HL-60 (cell line): ENCODE measurements around the gene RAB3C.

ENCODE experiments used
- DNase-seq, 2 experiments: peaks; one replicate each; pipeline ENCODE4 v3.0.0-alpha.2; 2010 to 2020; ENCODE audit warnings: low read depth in 1 of 2, low spot score in 1 of 2
- H3K27ac ChIP-seq: fragments of 250-450 bp; sonication (Bioruptor Pico); replicated peaks from 2 replicates; pipeline ENCODE4 v1.5.1; 2020; ENCODE audit warnings: mild to moderate bottlenecking, moderate library complexity
- H3K27me3 ChIP-seq: fragments of 250-450 bp; sonication (Bioruptor Pico); 2 replicates; pipeline ENCODE4 v1.5.1; 2021; ENCODE audit warnings: mild to moderate bottlenecking, moderate library complexity; ENCODE audit not compliant: insufficient read depth, poor library complexity, severe bottlenecking
- H3K4me3 ChIP-seq: replicated peaks from 2 replicates; pipeline ENCODE4 v1.5.1; 2011; ENCODE audit warnings: mild to moderate bottlenecking, control low read depth, low read length; ENCODE audit not compliant: insufficient read depth
- POLR2AphosphoS5 ChIP-seq: IDR thresholded peaks from 2 replicates; pipeline ENCODE4 v1.6.1; 2012; ENCODE audit warnings: low read depth
- TF ChIP-seq, protein P1 (sequence below): IDR thresholded peaks from one replicate; pipeline ENCODE4 v1.5.1; 2011; ENCODE audit warnings: low read length, control low read depth, inconsistent platforms; ENCODE audit not compliant: insufficient read depth

RAB3C gene

DNA sequence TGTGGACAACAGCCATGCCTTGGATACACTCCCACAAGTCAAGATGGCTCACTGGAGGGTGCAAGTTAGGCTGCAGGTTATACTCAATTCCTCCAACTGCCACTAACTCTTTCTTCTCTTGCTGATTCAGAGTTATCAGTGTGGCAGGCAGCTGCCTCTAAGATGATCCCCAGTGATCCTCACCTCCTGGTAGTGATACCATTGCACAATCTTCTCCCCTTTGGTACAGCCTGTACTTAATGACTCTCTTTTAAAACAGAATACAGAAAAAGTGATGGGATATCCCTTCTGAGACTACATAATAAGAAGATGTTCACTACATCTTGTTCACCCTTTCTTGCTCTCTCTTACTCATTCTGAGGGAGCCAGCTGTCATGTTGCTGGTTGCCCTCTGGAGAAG lies 323.1 kb downstream of the RAB3C start:
- DNase-seq: no peak
- TF ChIP-seq, protein P1, sequence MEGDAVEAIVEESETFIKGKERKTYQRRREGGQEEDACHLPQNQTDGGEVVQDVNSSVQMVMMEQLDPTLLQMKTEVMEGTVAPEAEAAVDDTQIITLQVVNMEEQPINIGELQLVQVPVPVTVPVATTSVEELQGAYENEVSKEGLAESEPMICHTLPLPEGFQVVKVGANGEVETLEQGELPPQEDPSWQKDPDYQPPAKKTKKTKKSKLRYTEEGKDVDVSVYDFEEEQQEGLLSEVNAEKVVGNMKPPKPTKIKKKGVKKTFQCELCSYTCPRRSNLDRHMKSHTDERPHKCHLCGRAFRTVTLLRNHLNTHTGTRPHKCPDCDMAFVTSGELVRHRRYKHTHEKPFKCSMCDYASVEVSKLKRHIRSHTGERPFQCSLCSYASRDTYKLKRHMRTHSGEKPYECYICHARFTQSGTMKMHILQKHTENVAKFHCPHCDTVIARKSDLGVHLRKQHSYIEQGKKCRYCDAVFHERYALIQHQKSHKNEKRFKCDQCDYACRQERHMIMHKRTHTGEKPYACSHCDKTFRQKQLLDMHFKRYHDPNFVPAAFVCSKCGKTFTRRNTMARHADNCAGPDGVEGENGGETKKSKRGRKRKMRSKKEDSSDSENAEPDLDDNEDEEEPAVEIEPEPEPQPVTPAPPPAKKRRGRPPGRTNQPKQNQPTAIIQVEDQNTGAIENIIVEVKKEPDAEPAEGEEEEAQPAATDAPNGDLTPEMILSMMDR: no peak
- TF ChIP-seq POLR2AphosphoS5: no peak
- H3K27me3 ChIP-seq: no peaks in the 10 kb centered on the region
- H3K27ac ChIP-seq: no peak overlapping the region
- H3K4me3 ChIP-seq: no peak overlapping the region
